NCI-H2107 treated with DMSO at 0.1 percent for 48 hours (cell line): ENCODE data around the gene GJC2.
A peak's percentile ranks its signal among the peaks of the same experiment; 100 is the strongest.

Experiments used
- DNase-seq: peaks from one replicate; lab custom pipeline; 2025; ENCODE audit not compliant: unreplicated experiment; lab: John Stamatoyannopoulos, UW

The GJC2 gene

GRCh38 chr1:228112617-228113016, 37.1 kb upstream of the GJC2 start:
- DNase-seq = no peak

- no peak for DNase-seq
Measured at GRCh38 chr1:228114827-228115226, 34.9 kb upstream of the GJC2 start.

- no peak for DNase-seq
Measured at GRCh38 chr1:228117335-228117734, 32.4 kb upstream of the GJC2 start.

GRCh38 chr1:228118040-228118439, 31.7 kb upstream of the GJC2 start:
- DNase-seq = no peak

- no peak for DNase-seq
Measured at GRCh38 chr1:228120351-228120750, 29.4 kb upstream of the GJC2 start.

- DNase-seq = no peak
Measured at GRCh38 chr1:228120857-228121489, 28.8 kb upstream of the GJC2 start.

- DNase-seq = no peak
Measured at GRCh38 chr1:228122921-228123441, 26.7 kb upstream of the GJC2 start.

GRCh38 chr1:228123505-228123904, 26.2 kb upstream of the GJC2 start:
- DNase-seq = no peak

GRCh38 chr1:228125185-228125584, 24.5 kb upstream of the GJC2 start:
- DNase-seq = no peak

- DNase-seq = no peak
Measured at GRCh38 chr1:228131766-228132165, 18.0 kb upstream of the GJC2 start.

GRCh38 chr1:228134591-228134990, 15.1 kb upstream of the GJC2 start:
- no peak for DNase-seq

- no peak for DNase-seq
Measured at GRCh38 chr1:228136901-228137300, 12.8 kb upstream of the GJC2 start.

- no peak for DNase-seq
Measured at GRCh38 chr1:228139406-228139930, 10.3 kb upstream of the GJC2 start.

- peak; percentile 98 for DNase-seq
Measured at GRCh38 chr1:228139931-228140723, 9.6 kb upstream of the GJC2 start, which contains the start of gene GUK1. Gene GUK1, plus strand, starts transcription at chr1:228140279. Its CDS starts 24 bp downstream, at chr1:228140303.

GRCh38 chr1:228140724-228141225, 9.0 kb upstream of the GJC2 start:
- no peak for DNase-seq

GRCh38 chr1:228141226-228142044, 8.3 kb upstream of the GJC2 start:
- peak; percentile 81 for DNase-seq

GRCh38 chr1:228142155-228142691, 7.5 kb upstream of the GJC2 start:
- no peak for DNase-seq

GRCh38 chr1:228142701-228143136, 7.0 kb upstream of the GJC2 start:
- DNase-seq = no peak

- no peak for DNase-seq
Measured at GRCh38 chr1:228143480-228144192, 6.1 kb upstream of the GJC2 start.
